Testis (tissue), 2 donors: ENCODE results near the gene BTBD2.

Experiments
- CTCF ChIP-seq, 3 experiments: fragments of 450-650 bp in 2 of 3; fragments of 200-600 bp in 1 of 3; sonication (generic) in 1 of 3; IDR thresholded peaks; one replicate each; pipeline ENCODE4 v1.5.1; 2016 to 2019; ENCODE audit warnings: antibody characterized with exemption in 3 of 3, mild to moderate bottlenecking in 2 of 3, moderate library complexity in 1 of 3
- POLR2A ChIP-seq: fragments of 450-650 bp; IDR thresholded peaks from one replicate; pipeline ENCODE4 v1.6.1; 2017; ENCODE audit warnings: antibody characterized with exemption, mild to moderate bottlenecking, moderate library complexity

- no peak for TF ChIP-seq CTCF (IDR thresholded peaks at IDR 0.05)
- TF ChIP-seq POLR2A = no peak
Measured at GRCh38 chr19:1974381-1975161, 40.9 kb downstream of the BTBD2 start.
